HG03469 (cell line): ENCODE results near the gene DNAJC6.
"Not testable (repeated sequence)": the region's sequence is repeated elsewhere in the genome, so short reads cannot be mapped to it uniquely, and the experiment has no call there.

Experiments
- ATAC-seq: cut with Tn5 transposase; IDR thresholded peaks from one replicate; pipeline ENCODE4 v1.9.1; 2021; ENCODE audit warnings: mild to moderate bottlenecking, moderate library complexity, moderate number of reproducible peaks; ENCODE audit not compliant: unreplicated experiment

DNAJC6 gene

DNA sequence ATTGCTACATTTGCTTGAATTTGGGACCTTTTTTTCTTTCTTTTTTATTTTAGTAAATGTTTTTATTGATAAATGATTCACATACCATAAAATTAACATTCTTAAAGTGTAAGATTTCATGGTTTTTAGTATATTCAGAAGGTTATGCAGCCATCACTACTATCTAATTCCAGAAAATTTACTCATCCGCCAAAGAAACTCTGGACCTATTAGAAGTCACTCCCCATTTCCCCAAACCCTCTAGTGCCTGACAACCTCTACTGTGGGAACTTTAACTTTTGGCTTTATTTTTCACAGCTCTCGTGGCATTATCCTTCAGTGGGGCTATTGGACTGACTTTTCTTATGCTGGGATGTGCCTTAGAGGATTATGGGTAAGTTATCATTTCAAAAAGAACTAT, 115.7 kb downstream of the DNAJC6 start:
- ATAC-seq: no peak

- ATAC-seq: no peak
Measured at GRCh38 chr1:65425697-65426096, 116.4 kb downstream of the DNAJC6 start.

DNA sequence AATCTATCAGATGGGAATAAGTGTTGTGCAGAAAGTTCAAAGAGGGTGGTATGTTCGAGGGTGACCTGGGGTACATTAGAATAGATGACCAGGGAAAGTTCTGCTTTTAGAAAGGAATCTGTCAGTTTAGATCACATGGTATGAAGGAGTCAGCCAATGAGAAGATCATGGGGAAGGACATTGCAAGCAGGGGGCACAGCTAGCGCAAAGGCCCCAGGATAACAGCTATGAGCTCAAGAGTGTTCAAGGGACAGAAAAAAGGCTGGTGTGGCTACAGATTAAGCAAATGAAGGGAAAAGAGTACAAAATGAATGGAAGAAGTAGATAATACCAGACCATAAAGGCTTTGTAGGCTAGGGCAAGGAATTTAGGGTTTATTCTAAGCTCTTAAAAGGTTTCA, 119.7 kb downstream of the DNAJC6 start:
- ATAC-seq: no peak

DNA sequence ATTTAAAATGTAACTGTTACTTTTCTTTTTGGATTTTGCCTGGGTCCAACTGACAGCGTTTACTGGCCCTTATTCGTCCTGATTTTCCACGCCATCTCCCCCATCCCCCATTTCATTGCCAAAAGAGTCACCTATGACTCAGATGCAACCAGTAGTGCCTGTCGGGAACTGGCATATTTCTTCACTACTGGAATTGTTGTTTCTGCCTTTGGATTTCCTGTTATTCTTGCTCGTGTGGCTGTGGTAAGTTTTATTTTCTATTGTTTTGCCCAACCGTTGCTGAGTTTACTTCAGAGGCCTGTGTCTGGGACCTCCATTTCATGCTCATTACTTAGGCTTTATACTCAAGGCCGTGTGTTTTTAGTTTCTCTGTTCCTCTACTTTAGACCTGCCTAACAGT, 120.5 kb downstream of the DNAJC6 start:
- no peak for ATAC-seq

DNA sequence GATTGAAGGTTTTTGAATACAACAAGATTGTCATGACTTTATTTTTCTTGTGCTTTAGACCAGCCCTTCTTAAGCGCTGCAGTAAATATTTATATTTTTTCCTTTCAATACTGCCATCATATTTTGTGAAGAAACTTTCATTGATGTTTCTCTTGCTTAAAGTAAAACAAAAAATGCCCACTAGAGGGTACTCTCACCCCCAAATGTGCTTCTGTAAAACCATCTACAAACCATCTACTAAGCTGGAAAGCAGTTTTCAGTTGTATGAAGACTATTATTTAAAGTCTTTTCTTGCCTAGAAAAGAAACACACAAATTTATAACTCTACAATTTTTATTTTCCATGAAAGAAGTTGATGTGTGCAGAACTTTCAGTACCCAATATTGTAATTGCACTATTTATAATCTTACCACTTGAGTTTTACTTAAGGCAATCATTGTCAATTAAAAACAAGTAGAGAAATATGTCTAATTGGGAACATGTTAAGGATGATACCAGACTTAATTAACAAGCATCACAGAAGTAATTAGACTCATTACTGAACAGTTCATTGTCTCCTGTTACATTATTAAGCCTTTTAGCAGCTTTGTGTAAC, 121.9 kb downstream of the DNAJC6 start:
- ATAC-seq: no peak

GRCh38 chr1:65432918-65433317, 123.6 kb downstream of the DNAJC6 start:
- ATAC-seq: no peak

DNA sequence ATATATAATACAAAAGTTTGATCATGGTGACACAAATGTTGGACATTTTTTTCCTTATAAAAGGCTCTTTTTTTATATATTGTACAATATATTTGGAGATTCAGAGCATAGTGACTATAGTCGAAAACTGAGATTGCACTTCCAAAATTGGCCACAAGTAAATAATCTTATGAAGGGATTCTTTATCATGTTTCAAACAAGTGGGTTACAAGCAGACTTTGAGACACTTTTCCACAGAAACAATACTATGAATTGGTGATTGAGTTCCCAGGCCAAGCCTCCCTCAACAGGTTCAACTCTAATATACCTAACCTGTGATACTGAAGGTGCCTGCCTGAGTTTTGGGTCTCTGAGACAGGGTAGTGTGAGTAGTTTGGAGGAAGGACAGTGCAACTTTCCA, 124.9 kb downstream of the DNAJC6 start:
- no peak for ATAC-seq

- ATAC-seq: no peak
Measured at GRCh38 chr1:65434760-65435159, 125.4 kb downstream of the DNAJC6 start.

GRCh38 chr1:65435987-65436386, 126.6 kb downstream of the DNAJC6 start:
- ATAC-seq: no peak

- no peak for ATAC-seq
Measured at GRCh38 chr1:65437616-65438015, 128.3 kb downstream of the DNAJC6 start.

- no peak for ATAC-seq
Measured at GRCh38 chr1:65440322-65440900, 131.1 kb downstream of the DNAJC6 start.

- no peak for ATAC-seq
Measured at GRCh38 chr1:65440915-65441314, 131.6 kb downstream of the DNAJC6 start.

DNA sequence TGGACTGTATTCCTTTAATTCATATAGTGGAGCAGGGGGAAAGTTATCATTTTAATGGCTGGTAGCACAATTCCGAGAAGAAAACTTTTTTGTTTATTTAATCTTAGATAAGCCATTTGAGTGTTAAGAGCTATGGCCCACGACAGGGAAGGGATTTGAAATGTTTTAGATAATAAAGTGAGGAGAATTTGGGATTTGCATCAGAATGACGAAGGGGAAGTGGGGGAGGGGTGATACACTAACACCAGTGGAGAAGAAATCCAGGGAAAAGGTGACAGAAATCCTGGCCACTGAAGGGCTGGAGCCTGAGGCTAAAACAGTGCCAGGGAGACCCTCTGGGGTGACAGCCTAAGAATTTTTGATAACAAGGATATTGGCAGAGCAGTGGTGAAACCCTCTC, 132.1 kb downstream of the DNAJC6 start:
- no peak for ATAC-seq

GRCh38 chr1:65442442-65442841, 133.1 kb downstream of the DNAJC6 start:
- no peak for ATAC-seq

DNA sequence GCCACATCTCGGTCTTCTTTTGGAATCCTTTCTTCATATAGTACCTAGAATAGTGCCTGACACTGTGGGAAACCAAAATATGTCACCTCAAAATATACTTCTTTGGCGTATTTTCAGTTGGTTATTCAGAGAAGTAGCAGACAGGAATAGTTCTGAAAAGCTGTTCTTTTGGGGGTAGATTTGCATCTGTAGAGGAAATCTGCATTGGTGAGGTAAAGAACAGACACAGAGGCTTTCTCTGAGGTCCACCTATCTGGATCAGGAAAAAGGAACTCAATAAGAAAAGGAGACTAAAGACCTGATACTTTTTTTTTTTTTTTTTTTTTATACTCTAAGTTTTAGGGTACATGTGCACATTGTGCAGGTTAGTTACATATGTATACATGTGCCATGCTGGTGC, 134.3 kb downstream of the DNAJC6 start:
- ATAC-seq: no peak

GRCh38 chr1:65444128-65444640, 134.8 kb downstream of the DNAJC6 start:
- ATAC-seq: no peak

DNA sequence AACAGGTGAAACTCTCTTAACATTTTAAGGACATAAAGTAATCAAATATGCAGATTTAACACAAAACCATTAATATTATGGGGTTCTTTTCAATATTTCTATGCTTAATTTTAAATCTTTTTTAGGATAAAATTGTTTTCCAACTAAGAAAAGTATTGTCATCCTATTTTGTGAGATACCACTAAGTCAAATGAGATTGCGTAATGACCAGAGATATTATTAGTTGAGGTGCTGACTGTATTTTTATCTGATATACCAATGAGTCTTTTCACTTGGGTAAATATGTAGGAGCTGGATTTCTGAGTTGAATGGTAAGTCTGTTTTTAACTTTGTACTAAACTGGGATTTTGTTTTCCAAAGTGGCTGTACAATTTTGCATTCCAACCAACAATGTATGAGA, 136.5 kb downstream of the DNAJC6 start:
- ATAC-seq: no peak

GRCh38 chr1:65449214-65449823, 140.0 kb downstream of the DNAJC6 start:
- no peak for ATAC-seq

- not testable (repeated sequence) for ATAC-seq
Measured at GRCh38 chr1:65455678-65456077, 146.3 kb downstream of the DNAJC6 start.

- ATAC-seq: no peak
Measured at GRCh38 chr1:65456481-65456880, 147.1 kb downstream of the DNAJC6 start.

- no peak for ATAC-seq
Measured at GRCh38 chr1:65457868-65458267, 148.5 kb downstream of the DNAJC6 start.

GRCh38 chr1:65458730-65459396, 149.5 kb downstream of the DNAJC6 start:
- no peak for ATAC-seq
